ENCODE results near the gene THOC6. TPM values are rescaled to one million over a fixed set of nuclear protein-coding genes. Genes with fewer than 3 reads are reported as not detected.

Gene THOC6
- total and polyA plus RNA-seq, 2 experiments from 2014 or later: 35.6 to 79.4 TPM

- Histone ChIP-seq H2AFZ (no peak within 1 kb of the TSS), H3K4me3 (peak within 1 kb of the TSS; percentile 96), H3K79me2 (peaks cover 41% of the 10 kb centered on the region), H4K20me1 (ENCODE audit: insufficient read depth, poor library complexity, severe bottlenecking) (peaks cover 9% of the 10 kb centered on the region), H3K27me3 (no peaks in the 10 kb centered on the region), H3K36me3 (replicated peaks; ENCODE audit: insufficient read depth, low read depth) (no peaks in the 10 kb centered on the region), H3K4me1 (ENCODE audit: insufficient read depth) (peaks cover 29% of the 10 kb centered on the region), H3K9me3 (ENCODE audit: low read depth) (no peaks in the 10 kb centered on the region), H3K27ac (peak within 1 kb of the TSS; percentile 98), H3K4me2 (peak within 1 kb of the TSS; percentile 99), H3K9me2 (replicated peaks; ENCODE audit: insufficient read depth) (no peaks in the 10 kb centered on the region)
- no peak for TF ChIP-seq EZH2 (IDR thresholded peaks at IDR 0.05; ENCODE audit: borderline replicate concordance)
- TF ChIP-seq CTCF (IDR thresholded peaks at IDR 0.05; ENCODE audit: poor library complexity): no peak
- TF ChIP-seq EZH2phosphoT487 (IDR thresholded peaks at IDR 0.05; ENCODE audit: low read depth, severe bottlenecking, unreplicated experiment): no peak
- DNase-seq (ENCODE audit: low spot score): peak; percentile 95
- 0% methylated on average over 24 of the region's 49 CpGs for WGBS (ENCODE audit: low lambda C conversion rate, missing lambda C conversion rate)
These were observed 3.6 kb upstream of the THOC6 start, which contains the start of gene TNFRSF12A for GRCh38 chr16:3020247-3020603. Gene TNFRSF12A (plus strand): TSS chr16:3020368. CDS start chr16:3020398, 30 bp downstream.

- 3% methylated on average over 28 of the region's 57 CpGs for WGBS (ENCODE audit: low lambda C conversion rate, missing lambda C conversion rate)
- no peaks in the 10 kb centered on the region for H3K9me3 ChIP-seq (ENCODE audit: low read depth)
- peak overlapping the region; percentile 96 for H3K4me3 ChIP-seq
- peak overlapping the region; percentile 98 for H3K27ac ChIP-seq
- peak overlapping the region; percentile 99 for H3K4me2 ChIP-seq
- H3K4me1 ChIP-seq (ENCODE audit: insufficient read depth): peaks cover 29% of the 10 kb centered on the region
- H3K27me3 ChIP-seq: no peaks in the 10 kb centered on the region
- peak; percentile 95 for DNase-seq (ENCODE audit: low spot score)
- peaks cover 43% of the 10 kb centered on the region for H3K79me2 ChIP-seq
- no peaks in the 10 kb centered on the region for H3K9me2 ChIP-seq (replicated peaks; ENCODE audit: insufficient read depth)
- no peaks in the 10 kb centered on the region for H3K36me3 ChIP-seq (replicated peaks; ENCODE audit: insufficient read depth, low read depth)
- H2AFZ ChIP-seq: no peak overlapping the region
- peaks cover 9% of the 10 kb centered on the region for H4K20me1 ChIP-seq (ENCODE audit: insufficient read depth, poor library complexity, severe bottlenecking)
- no peak for TF ChIP-seq EZH2phosphoT487 (IDR thresholded peaks at IDR 0.05; ENCODE audit: low read depth, severe bottlenecking, unreplicated experiment)
These were observed 3.0 kb upstream of the THOC6 start for GRCh38 chr16:3020604-3021448.

GRCh38 chr16:3021449-3022207 lies 2.2 kb upstream of the THOC6 start:
- peaks cover 38% of the 10 kb centered on the region for H3K79me2 ChIP-seq
- 15% methylated on average over 18 of the region's 25 CpGs for WGBS (ENCODE audit: low lambda C conversion rate, missing lambda C conversion rate)
- peak overlapping the region; percentile 98 for H3K27ac ChIP-seq
- no peaks in the 10 kb centered on the region for H3K36me3 ChIP-seq (replicated peaks; ENCODE audit: insufficient read depth, low read depth)
- no peak overlapping the region for H2AFZ ChIP-seq
- peaks cover 29% of the 10 kb centered on the region for H3K4me1 ChIP-seq (ENCODE audit: insufficient read depth)
- TF ChIP-seq CTCF (IDR thresholded peaks at IDR 0.05; ENCODE audit: poor library complexity) (peak; percentile 44), EZH2phosphoT487 (IDR thresholded peaks at IDR 0.05; ENCODE audit: low read depth, severe bottlenecking, unreplicated experiment) (no peak)
- peak; percentile 93 for DNase-seq (ENCODE audit: low spot score)
- no peaks in the 10 kb centered on the region for H3K9me2 ChIP-seq (replicated peaks; ENCODE audit: insufficient read depth)
- peak overlapping the region; percentile 96 for H3K4me3 ChIP-seq
- H4K20me1 ChIP-seq (ENCODE audit: insufficient read depth, poor library complexity, severe bottlenecking): peaks cover 5% of the 10 kb centered on the region
- H3K4me2 ChIP-seq: peak overlapping the region; percentile 99
- no peaks in the 10 kb centered on the region for H3K9me3 ChIP-seq (ENCODE audit: low read depth)
- H3K27me3 ChIP-seq: no peaks in the 10 kb centered on the region

Data from hepatocyte (in vitro differentiated cells).